ENCODE results near the gene MASP1.

GRCh38 chr3:187277129-187277462 lies 14.4 kb downstream of the MASP1 start:
- TF ChIP-seq CTCF (IDR thresholded peaks at IDR 0.05) (no peak), POLR2A (IDR thresholded peaks at IDR 0.05) (no peak), POLR2AphosphoS5 (IDR thresholded peaks at IDR 0.05) (no peak)

Measured in suprapubic skin (tissue), 4 donors.